MM.1S (cell line): ENCODE results near the gene SLC13A3.

ENCODE experiments used
- DNase-seq: peaks from one replicate; pipeline ENCODE4 v3.0.0-alpha.2; 2015
- H2AFZ ChIP-seq: fragments of 300-600 bp; sonication (generic); 2 replicates; pipeline ENCODE4 v1.6.0; 2016; ENCODE audit warnings: antibody characterized with exemption, low read length
- H3F3A ChIP-seq: fragments of 300-600 bp; sonication (generic); 2 replicates; pipeline ENCODE4 v1.6.1; 2016; ENCODE audit warnings: mild to moderate bottlenecking, antibody characterized with exemption, low read length, moderate library complexity, mixed read lengths; ENCODE audit not compliant: insufficient read depth
- H3K27ac ChIP-seq: fragments of 300-600 bp; sonication (generic); 2 replicates; pipeline ENCODE4 v1.5.1; 2016; ENCODE audit warnings: mild to moderate bottlenecking, low read length
- H3K27me3 ChIP-seq: fragments of 300-600 bp; sonication (generic); replicated peaks from 2 replicates; pipeline ENCODE4 v1.6.0; 2016; ENCODE audit warnings: low read length; ENCODE audit not compliant: insufficient read depth
- H3K36me3 ChIP-seq: fragments of 300-600 bp; sonication (generic); replicated peaks from 2 replicates; pipeline ENCODE4 v1.6.1; 2016; ENCODE audit warnings: mild to moderate bottlenecking, low read length, mixed read lengths; ENCODE audit not compliant: insufficient read depth
- H3K4me1 ChIP-seq: fragments of 300-600 bp; sonication (generic); 2 replicates; pipeline ENCODE4 v1.6.1; 2016; ENCODE audit warnings: low read length, mixed read lengths
- H3K4me2 ChIP-seq: fragments of 300-600 bp; sonication (generic); 2 replicates; pipeline ENCODE4 v1.6.0; 2016; ENCODE audit warnings: low read depth, low read length
- H3K4me3 ChIP-seq: fragments of 300-600 bp; sonication (generic); 2 replicates; pipeline ENCODE4 v1.5.1; 2016; ENCODE audit warnings: low read length, mixed read lengths
- H3K79me2 ChIP-seq: fragments of 300-600 bp; sonication (generic); 2 replicates; pipeline ENCODE4 v1.6.1; 2016; ENCODE audit warnings: mixed run types, low read length, mixed read lengths
- H3K9ac ChIP-seq: fragments of 300-600 bp; sonication (generic); 2 replicates; pipeline ENCODE4 v1.6.1; 2016; ENCODE audit warnings: low read length, mixed read lengths
- H3K9me2 ChIP-seq: fragments of 300-600 bp; sonication (generic); replicated peaks from 2 replicates; pipeline ENCODE4 v1.6.1; 2016; ENCODE audit warnings: mild to moderate bottlenecking, low read length, mixed read lengths; ENCODE audit not compliant: insufficient read depth
- H3K9me3 ChIP-seq: fragments of 300-600 bp; sonication (generic); replicated peaks from 2 replicates; pipeline ENCODE4 v1.6.1; 2016; ENCODE audit warnings: mild to moderate bottlenecking, low read length, mixed read lengths; ENCODE audit not compliant: insufficient read depth
- H4K20me1 ChIP-seq: fragments of 300-600 bp; sonication (generic); 2 replicates; pipeline ENCODE4 v1.6.1; 2016; ENCODE audit warnings: mild to moderate bottlenecking, low read length, moderate library complexity, mixed read lengths; ENCODE audit not compliant: insufficient read depth
- EZH2 ChIP-seq: fragments of 300-600 bp; sonication (generic); optimal IDR thresholded peaks from 2 replicates; pipeline ENCODE3; 2017; ENCODE audit warnings: low read depth, mild to moderate bottlenecking, antibody characterized with exemption, low read length, mixed read lengths
- EZH2phosphoT487 ChIP-seq: fragments of 300-600 bp; sonication (generic); IDR thresholded peaks from 2 replicates; pipeline ENCODE4 v1.6.1; 2018; ENCODE audit warnings: antibody characterized with exemption, low read length
- TF ChIP-seq, protein P1 (sequence below): fragments of 300-600 bp; sonication (generic); IDR thresholded peaks from 2 replicates; pipeline ENCODE4 v1.5.1; 2016; ENCODE audit warnings: antibody characterized with exemption, low read length, mixed read lengths

The SLC13A3 gene

GRCh38 chr20:46674253-46675083, 23.2 kb upstream of the SLC13A3 start:
- no peaks in the 10 kb centered on the region for H3K27me3 ChIP-seq

DNA sequence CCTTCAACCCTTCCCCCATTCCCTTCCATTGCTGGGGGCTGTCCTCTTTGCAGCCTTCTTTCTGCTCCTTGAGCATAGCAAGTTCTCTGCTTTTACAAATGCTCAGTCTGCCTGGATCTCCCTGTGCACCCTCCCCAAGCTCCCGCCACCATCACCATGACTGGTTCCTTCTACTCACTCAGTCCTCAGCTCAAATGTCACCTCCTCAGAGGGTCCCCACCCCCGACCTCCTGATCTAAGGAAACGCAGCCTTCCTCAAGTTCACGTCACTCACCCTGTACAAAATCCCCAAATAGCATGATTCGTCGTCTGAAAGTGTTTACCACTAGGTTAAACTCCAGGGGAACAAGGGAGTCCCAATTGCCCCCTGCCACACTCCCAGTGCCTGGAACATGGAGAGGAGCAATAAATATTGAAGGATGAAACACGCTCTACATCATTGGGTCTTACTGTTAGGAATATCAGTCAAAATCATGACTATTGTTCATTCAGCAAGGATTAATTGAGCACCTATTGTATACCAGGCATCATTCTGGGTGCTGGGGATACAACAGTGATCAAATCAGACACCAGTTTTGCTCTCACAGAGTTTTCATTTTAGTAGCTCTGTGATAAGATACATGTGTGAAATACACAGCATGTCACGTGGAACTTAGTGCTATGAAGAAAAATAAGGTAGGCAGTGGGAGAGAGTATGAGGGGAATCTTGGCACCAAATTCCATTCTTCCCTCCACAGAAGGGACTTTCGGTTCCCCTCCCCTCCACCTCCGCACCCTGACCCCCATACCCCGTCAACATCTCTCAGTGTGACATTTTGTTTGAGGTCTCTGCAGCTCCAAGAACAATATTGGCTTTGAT, 22.4 kb upstream of the SLC13A3 start:
- H3K9me2 ChIP-seq, result no peaks in the 10 kb centered on the region
- no peak overlapping the region for H2AFZ ChIP-seq
- H3K9ac ChIP-seq, result no peak overlapping the region
- no peaks in the 10 kb centered on the region for H3K9me3 ChIP-seq
- H3F3A ChIP-seq, result no peaks in the 10 kb centered on the region
- no peaks in the 10 kb centered on the region for H3K36me3 ChIP-seq
- no peaks in the 10 kb centered on the region for H4K20me1 ChIP-seq
- no peak overlapping the region for H3K4me2 ChIP-seq
- no peaks in the 10 kb centered on the region for H3K4me1 ChIP-seq
- TF ChIP-seq EZH2phosphoT487 (no peak), EZH2 (no peak)
- TF ChIP-seq, protein P1, sequence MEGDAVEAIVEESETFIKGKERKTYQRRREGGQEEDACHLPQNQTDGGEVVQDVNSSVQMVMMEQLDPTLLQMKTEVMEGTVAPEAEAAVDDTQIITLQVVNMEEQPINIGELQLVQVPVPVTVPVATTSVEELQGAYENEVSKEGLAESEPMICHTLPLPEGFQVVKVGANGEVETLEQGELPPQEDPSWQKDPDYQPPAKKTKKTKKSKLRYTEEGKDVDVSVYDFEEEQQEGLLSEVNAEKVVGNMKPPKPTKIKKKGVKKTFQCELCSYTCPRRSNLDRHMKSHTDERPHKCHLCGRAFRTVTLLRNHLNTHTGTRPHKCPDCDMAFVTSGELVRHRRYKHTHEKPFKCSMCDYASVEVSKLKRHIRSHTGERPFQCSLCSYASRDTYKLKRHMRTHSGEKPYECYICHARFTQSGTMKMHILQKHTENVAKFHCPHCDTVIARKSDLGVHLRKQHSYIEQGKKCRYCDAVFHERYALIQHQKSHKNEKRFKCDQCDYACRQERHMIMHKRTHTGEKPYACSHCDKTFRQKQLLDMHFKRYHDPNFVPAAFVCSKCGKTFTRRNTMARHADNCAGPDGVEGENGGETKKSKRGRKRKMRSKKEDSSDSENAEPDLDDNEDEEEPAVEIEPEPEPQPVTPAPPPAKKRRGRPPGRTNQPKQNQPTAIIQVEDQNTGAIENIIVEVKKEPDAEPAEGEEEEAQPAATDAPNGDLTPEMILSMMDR, result no peak
- no peak for DNase-seq
- no peaks in the 10 kb centered on the region for H3K27me3 ChIP-seq
- H3K79me2 ChIP-seq, result no peaks in the 10 kb centered on the region
- no peak overlapping the region for H3K27ac ChIP-seq
- H3K4me3 ChIP-seq, result no peak overlapping the region

More at GRCh38 chr20:46674253-46675083, 23.2 kb upstream of the SLC13A3 start:
- no peak overlapping the region for H2AFZ ChIP-seq
- H3K4me2 ChIP-seq, result no peak overlapping the region
- no peaks in the 10 kb centered on the region for H3K9me2 ChIP-seq
- no peak overlapping the region for H3K4me3 ChIP-seq
- H3K9me3 ChIP-seq, result no peaks in the 10 kb centered on the region
- no peak for TF ChIP-seq EZH2
- TF ChIP-seq, protein P1, result no peak
- no peak for TF ChIP-seq EZH2phosphoT487
- no peaks in the 10 kb centered on the region for H3F3A ChIP-seq
- H3K27ac ChIP-seq, result no peak overlapping the region
- H3K36me3 ChIP-seq, result no peaks in the 10 kb centered on the region
- H3K9ac ChIP-seq, result no peak overlapping the region
- DNase-seq, result no peak
- H4K20me1 ChIP-seq, result no peaks in the 10 kb centered on the region
- H3K79me2 ChIP-seq, result no peaks in the 10 kb centered on the region
- no peaks in the 10 kb centered on the region for H3K4me1 ChIP-seq

DNA sequence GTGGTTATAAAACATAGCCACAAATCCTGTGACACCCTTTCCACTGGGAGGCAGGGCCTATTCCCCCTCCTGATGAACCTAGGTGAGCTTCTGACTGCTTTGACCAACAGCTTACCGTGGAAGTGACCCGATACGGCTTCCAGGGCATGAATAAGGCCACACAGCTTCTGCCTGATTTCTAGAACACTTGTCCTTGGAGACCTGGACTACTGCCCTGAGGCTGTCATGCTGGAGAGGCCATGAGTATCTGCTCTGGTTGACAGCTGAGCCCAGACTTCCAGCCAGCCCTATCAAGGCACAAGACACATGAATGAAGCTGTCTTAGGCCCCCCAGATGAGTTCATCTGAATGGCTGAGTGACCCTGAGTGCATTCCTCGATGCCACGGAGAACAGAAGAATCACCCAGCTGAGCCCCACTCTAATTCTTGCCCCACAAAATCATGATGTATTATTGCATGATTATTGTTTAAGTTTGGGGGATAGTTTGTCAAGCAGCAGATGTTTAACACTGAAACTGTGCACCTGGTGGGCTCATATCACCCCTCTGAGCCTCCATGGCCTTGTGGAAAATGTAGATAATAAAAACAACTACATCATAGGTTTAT, 21.4 kb upstream of the SLC13A3 start:
- no peak for TF ChIP-seq EZH2
- TF ChIP-seq EZH2phosphoT487, result no peak
- TF ChIP-seq, protein P1, result no peak
- Histone ChIP-seq H3F3A (no peaks in the 10 kb centered on the region), H3K9me3 (no peaks in the 10 kb centered on the region), H4K20me1 (no peaks in the 10 kb centered on the region), H3K36me3 (no peaks in the 10 kb centered on the region), H3K9ac (no peak overlapping the region), H3K27me3 (no peaks in the 10 kb centered on the region), H3K4me1 (no peaks in the 10 kb centered on the region), H3K4me2 (no peak overlapping the region), H3K79me2 (no peaks in the 10 kb centered on the region), H2AFZ (no peak overlapping the region), H3K4me3 (no peak overlapping the region), H3K9me2 (no peaks in the 10 kb centered on the region), H3K27ac (no peak overlapping the region)
- no peak for DNase-seq
